Thoracic aorta (tissue), 2 donors: ENCODE data around the gene FASN. TPM values are rescaled to one million over a fixed set of nuclear protein-coding genes. Genes with fewer than 3 reads are reported as not detected.
"Not testable (repeated sequence)": the region's sequence is repeated elsewhere in the genome, so short reads cannot be mapped to it uniquely, and the experiment has no call there.

Source experiments
- ATAC-seq: fragments of 150-250 bp; one replicate; pipeline ENCODE4 v1.8.0; 2017; ENCODE audit warnings: low read depth; ENCODE audit not compliant: insufficient number of reproducible peaks, low FRiP score
- DNase-seq: peaks from one replicate; pipeline ENCODE4 v3.0.0-alpha.2; 2020; ENCODE audit warnings: low spot score
- H3K27ac ChIP-seq, 2 donors: fragments of 200-600 bp; sonication (generic); 1 replicate in 1 of 2; 2 replicates in 1 of 2; pipeline ENCODE4 v1.5.1; 2016; ENCODE audit warnings: mild to moderate bottlenecking in 2 of 2, moderate library complexity in 2 of 2
- H3K27me3 ChIP-seq: fragments of 200-600 bp; sonication (generic); replicated peaks from 2 replicates; pipeline ENCODE4 v1.6.0; 2016; ENCODE audit warnings: mild to moderate bottlenecking; ENCODE audit not compliant: insufficient read depth
- H3K36me3 ChIP-seq: fragments of 200-600 bp; sonication (generic); one replicate; pipeline ENCODE4 v1.5.1; 2016
- H3K4me1 ChIP-seq, 2 donors: fragments of 200-600 bp; sonication (generic); 1 replicate in 1 of 2; 2 replicates in 1 of 2; pipeline versions ENCODE4 v1.5.1 to v1.6.0; 2016; ENCODE audit warnings: low read depth in 2 of 2, mild to moderate bottlenecking in 1 of 2; ENCODE audit not compliant: control insufficient read depth in 1 of 2
- H3K4me3 ChIP-seq: fragments of 200-600 bp; sonication (generic); 2 replicates; pipeline ENCODE4 v1.5.1; 2016; ENCODE audit warnings: mild to moderate bottlenecking
- H3K9me3 ChIP-seq: fragments of 200-600 bp; sonication (generic); 2 replicates; pipeline ENCODE4 v1.5.1; 2016
- CTCF ChIP-seq: fragments of 200-600 bp; sonication (generic); IDR thresholded peaks from one replicate; pipeline ENCODE4 v1.5.1; 2019; ENCODE audit warnings: antibody characterized with exemption
- total RNA-seq, 2 donors: library from RNA; depleted of rRNA; stranded (reverse); fragments of >200 nt; gene quantifications; one replicate each; pipeline versions ENCODE4 v1.1.0 to v1.2.3, GENCODE V29; 2016

FASN gene
- total RNA-seq: 10 to 100 TPM; 49.6 to 50.9 TPM

- peak; percentile 72 for ATAC-seq
- peak; percentile 17 for TF ChIP-seq CTCF
- Histone ChIP-seq H3K4me1 (peaks cover 19 to 29% of the 10 kb centered on the region in 2 donors), H3K4me3 (peak within 1 kb of the TSS; percentile 80), H3K27ac (peak within 1 kb of the TSS; percentile 88 to 92), H3K27me3 (no peaks in the 10 kb centered on the region), H3K36me3 (peaks cover 16% of the 10 kb centered on the region), H3K9me3 (no peaks in the 10 kb centered on the region)
- peak; percentile 79 for DNase-seq
Measured at GRCh38 chr17:82098169-82098938, at the start of gene FASN. Gene FASN (minus strand): TSS chr17:82098236. CDS start chr17:82096445, 1,791 bp downstream.

DNA sequence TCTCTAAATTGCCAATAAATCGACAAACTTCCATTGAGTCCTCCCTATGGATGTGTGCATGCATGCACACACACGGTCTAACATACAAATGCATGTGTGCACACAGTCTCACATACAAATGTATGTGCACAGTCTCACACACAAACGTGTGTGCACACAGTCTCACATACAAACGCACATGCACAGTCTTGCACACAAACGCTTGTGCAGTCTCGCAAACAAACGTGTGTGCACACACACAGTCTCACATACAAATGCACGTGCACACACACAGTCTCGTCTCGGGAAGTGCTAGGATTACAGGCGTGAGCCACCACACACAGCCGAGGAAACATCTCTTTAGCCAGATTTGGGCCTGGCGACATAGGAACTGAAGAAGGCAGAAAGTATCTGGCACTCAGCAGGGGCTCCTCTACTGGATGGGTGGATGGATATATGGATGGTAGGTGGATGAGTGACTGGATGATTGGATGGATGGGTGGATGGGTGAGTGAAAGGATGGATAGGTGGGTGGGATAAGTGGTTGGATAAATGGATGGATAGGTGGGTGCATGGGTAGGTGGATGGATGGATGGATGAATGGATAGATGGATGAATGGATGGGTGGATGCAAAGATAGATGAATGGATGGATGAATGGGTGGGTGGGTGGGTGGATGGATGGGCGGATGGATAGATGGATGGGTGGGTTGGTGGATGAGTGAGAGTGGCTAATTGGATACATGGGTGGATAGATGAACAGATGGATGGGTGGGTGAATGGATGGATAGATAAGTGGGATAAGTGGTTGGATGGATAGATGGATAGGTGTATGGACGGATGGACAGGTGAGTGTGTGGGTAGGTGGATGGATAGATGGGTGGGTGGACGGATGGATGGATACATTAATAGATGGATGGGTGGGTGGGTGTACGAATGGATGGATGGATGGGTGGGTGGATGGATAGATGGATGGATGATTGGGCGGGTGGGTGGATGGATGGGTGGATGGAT lies 48.9 kb upstream of the FASN start:
- no peak for ATAC-seq
- H3K9me3 ChIP-seq: no peaks in the 10 kb centered on the region
- no peak for DNase-seq
- H3K4me3 ChIP-seq: no peak overlapping the region
- H3K27ac ChIP-seq: no peak overlapping the region
- H3K36me3 ChIP-seq: no peaks in the 10 kb centered on the region
- H3K27me3 ChIP-seq: no peaks in the 10 kb centered on the region
- no peaks in the 10 kb centered on the region for H3K4me1 ChIP-seq
- no peak for TF ChIP-seq CTCF

DNA sequence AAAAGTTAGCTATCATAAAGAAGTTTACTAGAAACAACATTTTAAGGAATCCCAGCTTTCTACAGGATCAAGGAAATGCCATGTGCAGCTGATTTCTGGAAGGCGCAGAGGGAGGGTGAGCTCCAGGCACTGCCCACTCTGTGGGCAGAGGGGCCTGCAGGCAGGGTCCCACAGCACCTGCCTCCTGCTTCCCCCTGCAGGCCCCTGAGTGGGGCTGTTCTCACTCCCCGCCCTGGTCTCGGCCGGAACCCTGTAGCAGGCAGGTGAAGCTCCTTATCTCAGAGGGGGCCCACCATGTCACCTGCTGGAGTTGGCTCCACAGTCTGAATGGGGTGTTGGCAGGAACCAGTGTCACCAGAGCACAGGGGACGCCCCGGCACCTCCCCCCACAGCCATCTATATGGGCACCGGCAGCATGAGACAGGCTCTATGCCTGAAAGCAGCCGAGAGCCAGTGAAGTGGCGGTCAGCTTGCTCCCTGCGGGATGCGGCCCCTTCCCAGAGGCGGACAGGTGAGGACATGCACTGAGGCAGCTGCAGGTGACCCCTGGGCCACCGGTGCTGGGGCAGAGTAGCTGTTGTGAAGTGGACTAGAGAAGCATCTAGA lies 47.6 kb upstream of the FASN start:
- Histone ChIP-seq H3K27me3 (no peaks in the 10 kb centered on the region), H3K4me1 (no peaks in the 10 kb centered on the region), H3K27ac (no peak overlapping the region), H3K36me3 (no peaks in the 10 kb centered on the region), H3K4me3 (no peak overlapping the region), H3K9me3 (no peaks in the 10 kb centered on the region)
- TF ChIP-seq CTCF: no peak
- no peak for ATAC-seq
- no peak for DNase-seq

GRCh38 chr17:82143333-82143732 lies 45.3 kb upstream of the FASN start:
- Histone ChIP-seq H3K27me3 (no peaks in the 10 kb centered on the region), H3K4me3 (no peak overlapping the region), H3K9me3 (no peaks in the 10 kb centered on the region), H3K36me3 (no peaks in the 10 kb centered on the region), H3K4me1 (no peaks in the 10 kb centered on the region), H3K27ac (no peak overlapping the region)
- TF ChIP-seq CTCF: no peak
- ATAC-seq: no peak
- no peak for DNase-seq

DNA sequence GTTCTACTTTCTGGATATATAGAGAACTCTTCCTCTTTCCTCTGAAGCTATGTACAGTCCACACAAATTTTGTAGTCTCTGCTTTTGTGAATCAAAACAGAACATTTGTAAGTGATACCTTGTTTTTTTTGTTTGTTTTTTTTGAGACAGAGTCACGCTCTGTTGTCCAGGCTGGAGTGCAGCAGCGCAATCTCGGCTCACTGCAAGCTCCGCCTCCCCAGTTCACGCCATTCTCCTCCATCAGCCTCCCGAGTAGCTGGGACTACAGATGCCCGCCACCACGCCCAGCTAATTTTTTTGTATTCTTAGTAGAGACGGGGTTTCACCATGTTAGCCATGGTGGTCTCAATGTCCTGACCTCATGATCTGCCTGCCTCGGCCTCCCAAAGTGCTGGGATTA lies 41.9 kb upstream of the FASN start:
- not testable (repeated sequence) for H3K9me3 ChIP-seq, H3K27ac ChIP-seq, H3K4me1 ChIP-seq, ATAC-seq, H3K27me3 ChIP-seq, H3K4me3 ChIP-seq, DNase-seq, H3K36me3 ChIP-seq
